Tibial nerve (tissue), 4 donors: ENCODE results near the gene RRP7A.

ENCODE experiments used
- EP300 ChIP-seq, 2 donors: sonication (generic); formaldehyde crosslinking; IDR thresholded peaks; one replicate each; pipeline ENCODE4 v1.6.1; 2017; ENCODE audit warnings: antibody characterized with exemption in 2 of 2, mild to moderate bottlenecking in 1 of 2
- TF ChIP-seq, protein P1 (sequence below), 5 experiments: fragments of 200-600 bp in 3 of 5; fragments of 450-650 bp in 2 of 5; sonication (generic) in 3 of 5; IDR thresholded peaks; one replicate each; pipeline ENCODE4 v1.5.1; 2016 to 2019; ENCODE audit warnings: antibody characterized with exemption in 5 of 5, mild to moderate bottlenecking in 3 of 5, moderate library complexity in 2 of 5

DNA sequence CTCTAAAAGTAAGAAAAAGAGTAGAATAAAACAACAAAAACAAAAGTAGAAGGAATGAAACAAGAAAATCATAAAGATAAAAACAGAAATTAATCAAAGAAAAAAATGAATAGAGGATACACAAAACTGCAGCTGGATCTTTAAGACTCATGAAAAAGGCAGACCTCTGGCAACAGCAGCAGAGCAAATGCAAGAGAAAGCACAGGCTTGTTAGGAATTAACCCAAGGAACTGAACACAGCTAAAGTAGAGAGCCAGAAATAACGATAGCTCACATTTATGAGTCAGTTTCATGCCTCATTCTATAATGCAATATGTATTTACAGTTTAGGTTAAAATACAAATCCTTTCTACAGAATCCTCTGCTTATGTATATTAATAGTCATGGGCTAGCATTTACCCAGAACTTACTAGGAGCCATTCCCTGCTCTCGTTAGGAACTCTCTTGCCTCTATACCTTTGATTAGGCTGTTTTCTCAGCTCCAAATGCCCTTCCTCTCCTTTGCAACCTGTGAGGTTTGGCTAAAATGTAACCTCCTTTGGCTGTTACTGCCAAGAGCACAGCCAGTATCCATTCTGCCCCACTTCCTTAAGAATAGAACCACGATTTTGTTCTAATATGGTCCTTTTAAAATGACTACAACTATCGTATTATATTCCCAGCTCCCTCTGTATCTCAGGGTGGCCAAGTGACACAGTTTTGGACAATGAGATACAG is 49.1 kb downstream of the RRP7A start:
- TF ChIP-seq, protein P1, sequence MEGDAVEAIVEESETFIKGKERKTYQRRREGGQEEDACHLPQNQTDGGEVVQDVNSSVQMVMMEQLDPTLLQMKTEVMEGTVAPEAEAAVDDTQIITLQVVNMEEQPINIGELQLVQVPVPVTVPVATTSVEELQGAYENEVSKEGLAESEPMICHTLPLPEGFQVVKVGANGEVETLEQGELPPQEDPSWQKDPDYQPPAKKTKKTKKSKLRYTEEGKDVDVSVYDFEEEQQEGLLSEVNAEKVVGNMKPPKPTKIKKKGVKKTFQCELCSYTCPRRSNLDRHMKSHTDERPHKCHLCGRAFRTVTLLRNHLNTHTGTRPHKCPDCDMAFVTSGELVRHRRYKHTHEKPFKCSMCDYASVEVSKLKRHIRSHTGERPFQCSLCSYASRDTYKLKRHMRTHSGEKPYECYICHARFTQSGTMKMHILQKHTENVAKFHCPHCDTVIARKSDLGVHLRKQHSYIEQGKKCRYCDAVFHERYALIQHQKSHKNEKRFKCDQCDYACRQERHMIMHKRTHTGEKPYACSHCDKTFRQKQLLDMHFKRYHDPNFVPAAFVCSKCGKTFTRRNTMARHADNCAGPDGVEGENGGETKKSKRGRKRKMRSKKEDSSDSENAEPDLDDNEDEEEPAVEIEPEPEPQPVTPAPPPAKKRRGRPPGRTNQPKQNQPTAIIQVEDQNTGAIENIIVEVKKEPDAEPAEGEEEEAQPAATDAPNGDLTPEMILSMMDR (IDR thresholded peaks at IDR 0.05) = no peak
- no peak for TF ChIP-seq EP300 (IDR thresholded peaks at IDR 0.05)
